Sigmoid colon (tissue), 4 donors: ENCODE measurements around the gene PCDHB8.

Experiments
- POLR2AphosphoS5 ChIP-seq, 4 donors: sonication (generic); formaldehyde crosslinking; IDR thresholded peaks; one replicate each; pipeline ENCODE4 v1.6.1; 2017; ENCODE audit warnings: antibody characterized with exemption in 4 of 4
- TF ChIP-seq, protein P1 (sequence below), 4 experiments: fragments of 450-650 bp in 3 of 4; fragments of 200-600 bp in 1 of 4; IDR thresholded peaks; one replicate each; pipeline ENCODE4 v1.5.1; 2016 to 2019; ENCODE audit warnings: antibody characterized with exemption in 4 of 4, mild to moderate bottlenecking in 3 of 4, moderate library complexity in 2 of 4

DNA sequence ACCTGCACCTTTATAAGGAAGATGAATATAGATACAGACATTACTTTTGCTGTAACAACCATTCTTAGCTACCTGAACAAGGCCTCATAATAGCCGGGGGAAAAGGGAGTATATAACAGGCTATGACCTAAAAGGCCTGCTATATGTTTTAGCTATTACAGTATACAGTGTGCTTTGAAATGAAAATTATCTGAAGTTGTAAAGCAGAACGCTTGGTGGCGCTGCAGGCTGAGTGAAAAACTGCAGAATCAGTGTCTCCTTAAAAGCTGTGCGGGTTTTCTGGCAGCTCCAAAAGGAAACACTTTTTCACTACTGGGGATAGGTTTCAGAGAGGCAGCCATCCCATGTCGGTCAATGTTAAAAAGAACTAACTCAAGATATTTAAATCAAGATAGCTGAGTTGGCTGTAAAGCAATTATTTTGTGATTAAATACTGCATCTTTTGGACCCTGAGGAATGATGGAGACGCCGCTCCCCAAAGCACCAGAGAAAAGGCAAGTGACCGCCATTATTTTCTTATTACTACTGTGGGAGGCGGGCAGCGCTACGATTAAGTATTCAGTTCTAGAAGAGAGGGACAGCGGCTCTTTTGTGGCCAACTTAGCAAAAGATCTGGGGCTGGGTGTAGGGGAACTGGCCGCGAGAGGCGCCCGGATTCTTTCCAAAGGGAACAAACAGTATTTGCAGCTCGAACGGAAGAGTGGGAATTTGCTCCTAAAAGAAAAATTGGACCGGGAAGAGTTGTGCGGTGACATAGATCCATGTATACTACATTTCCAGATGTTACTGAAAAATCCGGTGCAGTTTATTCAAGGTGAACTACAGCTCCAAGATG is 21.8 kb upstream of the PCDHB8 start:
- TF ChIP-seq, protein P1, sequence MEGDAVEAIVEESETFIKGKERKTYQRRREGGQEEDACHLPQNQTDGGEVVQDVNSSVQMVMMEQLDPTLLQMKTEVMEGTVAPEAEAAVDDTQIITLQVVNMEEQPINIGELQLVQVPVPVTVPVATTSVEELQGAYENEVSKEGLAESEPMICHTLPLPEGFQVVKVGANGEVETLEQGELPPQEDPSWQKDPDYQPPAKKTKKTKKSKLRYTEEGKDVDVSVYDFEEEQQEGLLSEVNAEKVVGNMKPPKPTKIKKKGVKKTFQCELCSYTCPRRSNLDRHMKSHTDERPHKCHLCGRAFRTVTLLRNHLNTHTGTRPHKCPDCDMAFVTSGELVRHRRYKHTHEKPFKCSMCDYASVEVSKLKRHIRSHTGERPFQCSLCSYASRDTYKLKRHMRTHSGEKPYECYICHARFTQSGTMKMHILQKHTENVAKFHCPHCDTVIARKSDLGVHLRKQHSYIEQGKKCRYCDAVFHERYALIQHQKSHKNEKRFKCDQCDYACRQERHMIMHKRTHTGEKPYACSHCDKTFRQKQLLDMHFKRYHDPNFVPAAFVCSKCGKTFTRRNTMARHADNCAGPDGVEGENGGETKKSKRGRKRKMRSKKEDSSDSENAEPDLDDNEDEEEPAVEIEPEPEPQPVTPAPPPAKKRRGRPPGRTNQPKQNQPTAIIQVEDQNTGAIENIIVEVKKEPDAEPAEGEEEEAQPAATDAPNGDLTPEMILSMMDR (IDR thresholded peaks at IDR 0.05) = no peak
- no peak for TF ChIP-seq POLR2AphosphoS5 (IDR thresholded peaks at IDR 0.05)
